GM12878 (cell line): Measurements from ENCODE around the gene SORCS2. TPM values are rescaled to one million over a fixed set of nuclear protein-coding genes. Genes with fewer than 3 reads are reported as not detected.

Experiments used
- ATAC-seq: fragments of 200-7000 bp; cut with Tn5 transposase; 3 replicates; pipeline ENCODE4 v1.9.1; 2020; ENCODE audit warnings: mild to moderate bottlenecking, moderate library complexity
- BruUV-seq: library from RNA; stranded (reverse); fragments of 400-500 nt; replicated peaks from 2 replicates; lab custom pipeline; 2021; lab: Mats Ljungman, UMichigan
- CTCF ChIA-PET: fragments of 300-600 bp; sonication (Branson Sonifier 250); formaldehyde crosslinking; extraction: SDS; loops from one replicate; lab custom pipeline; 2021; ENCODE audit warnings: inconsistent platforms; lab: Yijun Ruan, JAX
- POLR2A ChIA-PET: fragments of 350-600 bp; formaldehyde crosslinking; extraction: SDS; loops from one replicate; lab custom pipeline; 2021; ENCODE audit warnings: inconsistent platforms; lab: Charles Lee
- RAD21 ChIA-PET: fragments of 300-600 bp; sonication (Branson Sonifier 250); formaldehyde crosslinking; loops from one replicate; lab custom pipeline; 2023; ENCODE audit warnings: antibody characterized with exemption; ENCODE audit not compliant: unreplicated experiment; lab: Charles Lee
- SMC1A ChIA-PET: fragments of 300-600 bp; sonication (Branson Sonifier 250); formaldehyde crosslinking; loops from one replicate; lab custom pipeline; 2023; ENCODE audit not compliant: unreplicated experiment, uncharacterized antibody; lab: Charles Lee
- DNase-seq: peaks from one replicate; pipeline ENCODE4 v3.0.0-alpha.2; 2011; ENCODE audit warnings: low read depth, low spot score
- FAIRE-seq: peaks from 3 replicates; lab custom pipeline; 2011; peaks lifted over from hg19 to GRCh38; lab: Jason Lieb, UNC
- H2AFZ ChIP-seq: 2 replicates; pipeline ENCODE4 v1.6.0; 2011; ENCODE audit warnings: low read depth, low read length, control low read depth; ENCODE audit not compliant: control insufficient read depth
- H3K27ac ChIP-seq: 2 replicates; pipeline ENCODE4 v1.5.1; 2011; ENCODE audit warnings: control low read depth; ENCODE audit not compliant: control insufficient read depth, insufficient read depth
- H3K27me3 ChIP-seq, 2 experiments: replicated peaks in 1 of 2; 2 replicates each; pipeline versions ENCODE4 v1.6.0 to v1.6.1; 2011; ENCODE audit warnings: low read length in 1 of 2; ENCODE audit not compliant: control insufficient read depth in 2 of 2, insufficient read depth in 2 of 2
- H3K36me3 ChIP-seq, 2 experiments: 2 replicates each; pipeline ENCODE4 v1.5.1; 2011; ENCODE audit warnings: low read length in 1 of 2; ENCODE audit not compliant: control insufficient read depth in 2 of 2, insufficient read depth in 2 of 2
- H3K4me1 ChIP-seq: 2 replicates; pipeline ENCODE4 v1.6.1; 2011; ENCODE audit warnings: mild to moderate bottlenecking, low read length, moderate library complexity, mixed read lengths; ENCODE audit not compliant: control insufficient read depth, insufficient read depth
- H3K4me2 ChIP-seq: 2 replicates; pipeline ENCODE4 v1.6.0; 2011; ENCODE audit warnings: control low read depth; ENCODE audit not compliant: control insufficient read depth, insufficient read depth
- H3K4me3 ChIP-seq: fragments of 200-600 bp; sonication (generic); 2 replicates; pipeline ENCODE4 v1.5.1; 2016
- H3K79me2 ChIP-seq: 2 replicates; pipeline ENCODE4 v1.6.0; 2011; ENCODE audit warnings: low read length; ENCODE audit not compliant: control insufficient read depth, insufficient read depth
- H3K9ac ChIP-seq: 2 replicates; pipeline ENCODE4 v1.8.0; 2011; ENCODE audit warnings: low read length, control low read depth, mixed read lengths; ENCODE audit not compliant: control insufficient read depth, insufficient read depth
- H3K9me3 ChIP-seq: replicated peaks from 3 replicates; pipeline ENCODE4 v1.5.1; 2011; ENCODE audit warnings: mild to moderate bottlenecking, low read length; ENCODE audit not compliant: control insufficient read depth, insufficient read depth
- H4K20me1 ChIP-seq: 2 replicates; pipeline ENCODE4 v1.6.0; 2011; ENCODE audit not compliant: control insufficient read depth, insufficient read depth
- ASH2L ChIP-seq: fragments of 300-600, 200-600 bp; sonication (generic); IDR thresholded peaks from 2 replicates; pipeline ENCODE4 v1.6.1; 2017; ENCODE audit warnings: low read depth, mild to moderate bottlenecking, borderline replicate concordance
- BRCA1 ChIP-seq: IDR thresholded peaks from 2 replicates; pipeline ENCODE4 v1.6.1; 2011; ENCODE audit warnings: low read depth, low read length, improper control_type of control experiment
- CHD1 ChIP-seq: IDR thresholded peaks from 2 replicates; pipeline ENCODE4 v1.6.1; 2012; ENCODE audit warnings: low read depth, low read length, improper control_type of control experiment
- HCFC1 ChIP-seq: fragments of 150-350 bp; IDR thresholded peaks from 2 replicates; pipeline ENCODE4 v1.6.1; 2014; ENCODE audit warnings: low read length
- MEF2B ChIP-seq: fragments of 450-650 bp; IDR thresholded peaks from 2 replicates; pipeline ENCODE4 v1.6.1; 2018; ENCODE audit warnings: mild to moderate bottlenecking, moderate library complexity; ENCODE audit not compliant: partially characterized antibody, poor library complexity, severe bottlenecking
- NFIC ChIP-seq: IDR thresholded peaks from 2 replicates; pipeline ENCODE4 v1.6.1; 2012; ENCODE audit warnings: low read depth, mild to moderate bottlenecking, inconsistent platforms, low read length, moderate library complexity
- RAD21 ChIP-seq: IDR thresholded peaks from 2 replicates; pipeline ENCODE4 v1.6.1; 2011; ENCODE audit warnings: mild to moderate bottlenecking, low read depth, low read length, moderate library complexity; ENCODE audit not compliant: insufficient read depth
- RCOR1 ChIP-seq: conservative IDR thresholded peaks from 2 replicates; pipeline ENCODE4 v1.6.1; 2012; ENCODE audit warnings: low read depth, low read length, improper control_type of control experiment
- RFX5 ChIP-seq: IDR thresholded peaks from 2 replicates; pipeline ENCODE4 v1.6.1; 2011; ENCODE audit warnings: low read depth, low read length, improper control_type of control experiment
- SMAD1 ChIP-seq: fragments of 450-650 bp; IDR thresholded peaks from 2 replicates; pipeline ENCODE4 v1.6.1; 2018; ENCODE audit warnings: mild to moderate bottlenecking, low read depth; ENCODE audit not compliant: partially characterized antibody
- SMC3 ChIP-seq: IDR thresholded peaks from 2 replicates; pipeline ENCODE4 v1.6.1; 2011; ENCODE audit warnings: low read length, improper control_type of control experiment, borderline replicate concordance
- STAT1 ChIP-seq: fragments of 450-650 bp; conservative IDR thresholded peaks from 2 replicates; pipeline ENCODE4 v1.6.1; 2014; ENCODE audit warnings: antibody characterized with exemption, mild to moderate bottlenecking
- ZNF217 ChIP-seq: fragments of 450-650 bp; IDR thresholded peaks from 2 replicates; pipeline ENCODE4 v1.6.1; 2017; ENCODE audit warnings: antibody characterized with exemption, mild to moderate bottlenecking
- ZNF274 ChIP-seq: IDR thresholded peaks from one replicate; pipeline ENCODE4 v1.8.0; 2011; ENCODE audit not compliant: insufficient read length, insufficient read depth
- WGBS: methylation state at CpG from one replicate; pipeline ENCODE4 v1.1.6; 2016; ENCODE audit warnings: low lambda C conversion rate; ENCODE audit not compliant: insufficient replicate concordance, insufficient coverage; ENCODE audit errors: missing lambda C conversion rate; 5-methylcytosine and 5-hydroxymethylcytosine counted together
- in situ Hi-C: fragments of 300-500 bp; cut with MboI; formaldehyde crosslinking; loops from 9 replicates; pipeline ENCODE4 v1.14.3; 2018; ENCODE audit warnings: mixed read lengths
- intact Hi-C: fragments of 100-400 bp; cut with micrococcal nuclease; formaldehyde crosslinking; loops from one replicate; pipeline ENCODE4 v1.14.2; 2022; ENCODE audit not compliant: unreplicated experiment
- polyA plus RNA-seq, 11 experiments: library from polyadenylated mRNA; depleted of rRNA in 4 of 11; unstranded in 6 of 11; stranded (reverse) in 5 of 11; fragments of >200 nt; fragmentation: Nextera tagmentation in 4 of 11; fragmentation: Illumina TruSeq in 1 of 11; extraction: Ambion mirVana in 4 of 11; extraction: Trizol in 1 of 11; gene quantifications; 1 replicate in 1 of 11; 2 replicates in 10 of 11; pipeline versions ENCODE4 v1.2.1 to v1.2.3, GENCODE V29; 2011 to 2016; ENCODE audit warnings: inconsistent platforms in 2 of 11, missing spikeins in 2 of 11, low read depth in 1 of 11
- total RNA-seq, 4 experiments: library from RNA; depleted of rRNA in 3 of 4; stranded (reverse); fragments of >200 nt in 3 of 4; fragmentation: Illumina TruSeq in 1 of 4; extraction: Trizol in 1 of 4; gene quantifications; 2 replicates each; pipeline versions ENCODE4 v1.2.1 to v1.2.3, GENCODE V29; 2013 to 2021
- TF ChIP-seq, protein P1 (sequence below): fragments of 450-650 bp; IDR thresholded peaks from 2 replicates; pipeline ENCODE4 v1.6.1; 2017; ENCODE audit warnings: antibody characterized with exemption, mild to moderate bottlenecking, moderate library complexity
- TF ChIP-seq, protein P2 (sequence below): fragments of 150-350 bp; IDR thresholded peaks from 2 replicates; pipeline ENCODE4 v1.6.1; 2014; ENCODE audit warnings: mild to moderate bottlenecking, low read depth, low read length
- TF ChIP-seq, protein P3 (sequence below): IDR thresholded peaks from 2 replicates; pipeline ENCODE4 v1.6.1; 2012; ENCODE audit warnings: low read depth, low read length, improper control_type of control experiment

SORCS2 gene
- total and polyA plus RNA-seq, 10 of the 15 experiments (the other 5 are each of a cell fraction or from before 2014, with no cell fraction given): 0.01 to 0.15 (median 0.05) TPM; not detected in 5

DNA sequence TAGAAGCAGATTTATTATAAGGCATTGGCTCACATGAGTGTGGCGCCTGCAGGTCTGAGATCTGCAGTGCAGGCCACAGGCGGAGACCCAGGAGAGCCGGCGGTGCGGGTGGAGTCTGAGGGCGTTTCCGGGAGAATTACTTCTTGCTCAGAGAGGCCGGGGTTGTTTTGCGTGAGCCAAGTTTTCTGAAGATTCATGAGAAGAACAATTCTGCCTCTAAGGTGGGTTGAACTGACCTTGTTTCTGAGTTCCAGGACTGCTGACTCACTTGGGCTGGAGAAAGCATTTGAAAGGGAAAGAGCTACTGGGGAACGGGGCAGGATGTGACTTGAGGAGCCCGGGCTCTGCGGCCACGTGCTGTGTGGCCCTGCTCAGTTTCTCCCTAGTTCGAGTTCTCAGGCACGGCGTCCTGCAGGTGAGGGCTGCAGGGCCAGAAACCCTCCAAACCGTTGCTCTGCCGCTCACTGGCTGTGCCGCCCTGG, 36.7 kb upstream of the SORCS2 start:
- no peak overlapping the region for H3K4me2 ChIP-seq
- no peak for FAIRE-seq
- RAD21 ChIA-PET: no interaction called here
- SMC1A ChIA-PET: no interaction called here
- H3K9me3 ChIP-seq: no peaks in the 10 kb centered on the region
- H3K79me2 ChIP-seq: no peaks in the 10 kb centered on the region
- intact Hi-C loops: no loop called here
- ATAC-seq: no peak
- H4K20me1 ChIP-seq: no peaks in the 10 kb centered on the region
- POLR2A ChIA-PET: no interaction called here
- no peak overlapping the region for H2AFZ ChIP-seq
- no peak for TF ChIP-seq NFIC
- TF ChIP-seq, protein P1, sequence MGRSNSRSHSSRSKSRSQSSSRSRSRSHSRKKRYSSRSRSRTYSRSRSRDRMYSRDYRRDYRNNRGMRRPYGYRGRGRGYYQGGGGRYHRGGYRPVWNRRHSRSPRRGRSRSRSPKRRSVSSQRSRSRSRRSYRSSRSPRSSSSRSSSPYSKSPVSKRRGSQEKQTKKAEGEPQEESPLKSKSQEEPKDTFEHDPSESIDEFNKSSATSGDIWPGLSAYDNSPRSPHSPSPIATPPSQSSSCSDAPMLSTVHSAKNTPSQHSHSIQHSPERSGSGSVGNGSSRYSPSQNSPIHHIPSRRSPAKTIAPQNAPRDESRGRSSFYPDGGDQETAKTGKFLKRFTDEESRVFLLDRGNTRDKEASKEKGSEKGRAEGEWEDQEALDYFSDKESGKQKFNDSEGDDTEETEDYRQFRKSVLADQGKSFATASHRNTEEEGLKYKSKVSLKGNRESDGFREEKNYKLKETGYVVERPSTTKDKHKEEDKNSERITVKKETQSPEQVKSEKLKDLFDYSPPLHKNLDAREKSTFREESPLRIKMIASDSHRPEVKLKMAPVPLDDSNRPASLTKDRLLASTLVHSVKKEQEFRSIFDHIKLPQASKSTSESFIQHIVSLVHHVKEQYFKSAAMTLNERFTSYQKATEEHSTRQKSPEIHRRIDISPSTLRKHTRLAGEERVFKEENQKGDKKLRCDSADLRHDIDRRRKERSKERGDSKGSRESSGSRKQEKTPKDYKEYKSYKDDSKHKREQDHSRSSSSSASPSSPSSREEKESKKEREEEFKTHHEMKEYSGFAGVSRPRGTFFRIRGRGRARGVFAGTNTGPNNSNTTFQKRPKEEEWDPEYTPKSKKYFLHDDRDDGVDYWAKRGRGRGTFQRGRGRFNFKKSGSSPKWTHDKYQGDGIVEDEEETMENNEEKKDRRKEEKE: no peak
- no peak for TF ChIP-seq RCOR1
- TF ChIP-seq, protein P2, sequence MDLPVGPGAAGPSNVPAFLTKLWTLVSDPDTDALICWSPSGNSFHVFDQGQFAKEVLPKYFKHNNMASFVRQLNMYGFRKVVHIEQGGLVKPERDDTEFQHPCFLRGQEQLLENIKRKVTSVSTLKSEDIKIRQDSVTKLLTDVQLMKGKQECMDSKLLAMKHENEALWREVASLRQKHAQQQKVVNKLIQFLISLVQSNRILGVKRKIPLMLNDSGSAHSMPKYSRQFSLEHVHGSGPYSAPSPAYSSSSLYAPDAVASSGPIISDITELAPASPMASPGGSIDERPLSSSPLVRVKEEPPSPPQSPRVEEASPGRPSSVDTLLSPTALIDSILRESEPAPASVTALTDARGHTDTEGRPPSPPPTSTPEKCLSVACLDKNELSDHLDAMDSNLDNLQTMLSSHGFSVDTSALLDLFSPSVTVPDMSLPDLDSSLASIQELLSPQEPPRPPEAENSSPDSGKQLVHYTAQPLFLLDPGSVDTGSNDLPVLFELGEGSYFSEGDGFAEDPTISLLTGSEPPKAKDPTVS: no peak
- no peak for TF ChIP-seq STAT1
- no peak for TF ChIP-seq BRCA1
- no peak for TF ChIP-seq CHD1
- TF ChIP-seq, protein P3, sequence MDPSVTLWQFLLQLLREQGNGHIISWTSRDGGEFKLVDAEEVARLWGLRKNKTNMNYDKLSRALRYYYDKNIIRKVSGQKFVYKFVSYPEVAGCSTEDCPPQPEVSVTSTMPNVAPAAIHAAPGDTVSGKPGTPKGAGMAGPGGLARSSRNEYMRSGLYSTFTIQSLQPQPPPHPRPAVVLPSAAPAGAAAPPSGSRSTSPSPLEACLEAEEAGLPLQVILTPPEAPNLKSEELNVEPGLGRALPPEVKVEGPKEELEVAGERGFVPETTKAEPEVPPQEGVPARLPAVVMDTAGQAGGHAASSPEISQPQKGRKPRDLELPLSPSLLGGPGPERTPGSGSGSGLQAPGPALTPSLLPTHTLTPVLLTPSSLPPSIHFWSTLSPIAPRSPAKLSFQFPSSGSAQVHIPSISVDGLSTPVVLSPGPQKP: no peak
- TF ChIP-seq ZNF217: no peak
- TF ChIP-seq ZNF274: no peak
- TF ChIP-seq SMC3: no peak
- TF ChIP-seq ASH2L: no peak
- TF ChIP-seq RFX5: no peak
- TF ChIP-seq RAD21: no peak
- no peak for TF ChIP-seq SMAD1
- no peak for TF ChIP-seq MEF2B
- TF ChIP-seq HCFC1: no peak
- WGBS: 47% methylated on average over 19 of the region's 19 CpGs
- H3K4me1 ChIP-seq: no peaks in the 10 kb centered on the region
- H3K9ac ChIP-seq: no peak overlapping the region
- CTCF ChIA-PET: interaction anchor here (1.3 kb wide), 1 partner anchor 180 kb away, joined by 3 read pairs; no protein-coding TSS in a partner anchor
- H3K36me3 ChIP-seq: no peaks in the 10 kb centered on the region
- in situ Hi-C loops: no loop called here
- no peak for DNase-seq
- no peak overlapping the region for H3K27ac ChIP-seq
- H3K4me3 ChIP-seq: no peak overlapping the region
- BruUV-seq: no TSS peak
- H3K27me3 ChIP-seq: peaks cover 3 to 6% of the 10 kb centered on the region in 2 experiments; a peak in 3 of 4 replicates
